ENCODE data around the gene C6orf62. TPM values are rescaled to one million over a fixed set of nuclear protein-coding genes. Genes with fewer than 3 reads are reported as not detected.
A peak's percentile ranks its signal among the peaks of the same experiment; 100 is the strongest.
"Not testable (repeated sequence)": the region's sequence is repeated elsewhere in the genome, so short reads cannot be mapped to it uniquely, and the experiment has no call there.

Gene C6orf62
- total RNA-seq, 2 donors from 2014 or later = 95.1 to 115 TPM

GRCh38 chr6:24743265-24743943 is 24.4 kb upstream of the C6orf62 start:
- Histone ChIP-seq H3K4me3 (no peak overlapping the region), H3K36me3 (no peaks in the 10 kb centered on the region), H3K9me3 (no peaks in the 10 kb centered on the region), H3K27me3 (replicated peaks; ENCODE audit: insufficient read depth) (no peaks in the 10 kb centered on the region), H3K27ac (no peak overlapping the region), H3K4me1 (replicated peaks) (no peaks in the 10 kb centered on the region)
- intact Hi-C loops (cut with DNase I) = no loop called here
- TF ChIP-seq POLR2AphosphoS5 (IDR thresholded peaks at IDR 0.05) = no peak
- no peak for TF ChIP-seq CTCF (IDR thresholded peaks at IDR 0.05)
- no peak for TF ChIP-seq POLR2A (IDR thresholded peaks at IDR 0.05)
- WGBS = 61% methylated on average over 2 of the region's 2 CpGs
- DNase-seq (ENCODE audit: low spot score) = peak; percentile 34

- Histone ChIP-seq H3K4me3 (no peak overlapping the region), H3K27me3 (replicated peaks; ENCODE audit: insufficient read depth) (no peaks in the 10 kb centered on the region), H3K4me1 (replicated peaks) (no peaks in the 10 kb centered on the region), H3K27ac (no peak overlapping the region), H3K9me3 (no peaks in the 10 kb centered on the region), H3K36me3 (no peaks in the 10 kb centered on the region)
- 52% methylated on average over 5 of the region's 5 CpGs for WGBS
- TF ChIP-seq CTCF (IDR thresholded peaks at IDR 0.05) = no peak
- TF ChIP-seq POLR2A (IDR thresholded peaks at IDR 0.05) = no peak
- TF ChIP-seq POLR2AphosphoS5 (IDR thresholded peaks at IDR 0.05) = no peak
- DNase-seq (ENCODE audit: low spot score) = no peak
- intact Hi-C loops (cut with DNase I) = no loop called here
Measured at GRCh38 chr6:24742216-24742738, 23.3 kb upstream of the C6orf62 start.

- Histone ChIP-seq H3K27ac (no peak overlapping the region), H3K9me3 (no peaks in the 10 kb centered on the region), H3K4me1 (replicated peaks) (no peaks in the 10 kb centered on the region), H3K36me3 (no peaks in the 10 kb centered on the region), H3K27me3 (replicated peaks; ENCODE audit: insufficient read depth) (no peaks in the 10 kb centered on the region), H3K4me3 (no peak overlapping the region)
- DNase-seq (ENCODE audit: low spot score) = no peak
- TF ChIP-seq POLR2AphosphoS5 (IDR thresholded peaks at IDR 0.05) = no peak
- TF ChIP-seq POLR2A (IDR thresholded peaks at IDR 0.05) = no peak
- TF ChIP-seq CTCF (IDR thresholded peaks at IDR 0.05) = no peak
- intact Hi-C loops (cut with DNase I) = no loop called here
Measured at GRCh38 chr6:24740861-24741260, 21.9 kb upstream of the C6orf62 start.

GRCh38 chr6:24738741-24739140 is 19.8 kb upstream of the C6orf62 start:
- Histone ChIP-seq H3K4me1 (replicated peaks) (no peaks in the 10 kb centered on the region), H3K36me3 (no peaks in the 10 kb centered on the region), H3K4me3 (no peak overlapping the region), H3K27me3 (replicated peaks; ENCODE audit: insufficient read depth) (no peaks in the 10 kb centered on the region), H3K27ac (peak overlapping the region; percentile 25 to 42), H3K9me3 (no peaks in the 10 kb centered on the region)
- peak; percentile 65 for DNase-seq (ENCODE audit: low spot score)
- intact Hi-C loops (cut with DNase I) = no loop called here
- WGBS = 37% methylated on average over 3 of the region's 3 CpGs
- TF ChIP-seq POLR2AphosphoS5 (IDR thresholded peaks at IDR 0.05) (peak; percentile 70), CTCF (IDR thresholded peaks at IDR 0.05) (no peak), POLR2A (IDR thresholded peaks at IDR 0.05) (no peak)

- H3K4me1 ChIP-seq (replicated peaks); H3K27me3 ChIP-seq (replicated peaks; ENCODE audit: insufficient read depth); DNase-seq (ENCODE audit: low spot score); H3K36me3 ChIP-seq; intact Hi-C loops (cut with DNase I); H3K9me3 ChIP-seq; H3K4me3 ChIP-seq: not testable (repeated sequence)
- WGBS = 94% methylated on average over 4 of the region's 4 CpGs
- H3K27ac ChIP-seq = peak overlapping the region; percentile 27 to 75
Measured at GRCh38 chr6:24734710-24735109, 15.8 kb upstream of the C6orf62 start.

Data from prostate gland (tissue), 2 donors.